IMR-90 (cell line): ENCODE measurements around the gene ZMYND10. TPM values are rescaled to one million over a fixed set of nuclear protein-coding genes. Genes with fewer than 3 reads are reported as not detected.
A peak's percentile ranks its signal among the peaks of the same experiment; 100 is the strongest.

Experiments
- ATAC-seq: fragments of 200-7000 bp; cut with Tn5 transposase; 2 replicates; pipeline ENCODE4 v1.9.1; 2020; ENCODE audit warnings: low read depth, mild to moderate bottlenecking, moderate library complexity
- BruUV-seq: library from RNA; stranded (reverse); fragments of 400-500 nt; replicated peaks from 2 replicates; lab custom pipeline; 2021; lab: Mats Ljungman, UMichigan
- CTCF ChIA-PET: fragments of 300-600 bp; formaldehyde crosslinking; extraction: SDS; loops from one replicate; lab custom pipeline; 2021; ENCODE audit warnings: antibody characterized with exemption; lab: Yijun Ruan, JAX
- POLR2A ChIA-PET: fragments of 300-600 bp; sonication (Branson Sonifier 250); formaldehyde crosslinking; loops from one replicate; lab custom pipeline; 2022; ENCODE audit warnings: antibody characterized with exemption; ENCODE audit not compliant: unreplicated experiment; lab: Charles Lee
- DNase-seq: peaks from one replicate; pipeline ENCODE4 v3.0.0; 2013
- H2AFZ ChIP-seq: replicated peaks from 2 replicates; pipeline ENCODE3; 2013; ENCODE audit warnings: low read length, mild to moderate bottlenecking; ENCODE audit not compliant: poor library complexity
- H2AK5ac ChIP-seq: 2 replicates; pipeline ENCODE4 v1.6.1; 2013; ENCODE audit warnings: low read depth, low read length, inconsistent platforms
- H2AK9ac ChIP-seq: replicated peaks from 2 replicates; pipeline ENCODE3; 2013; ENCODE audit warnings: mild to moderate bottlenecking, low read depth, low read length, moderate library complexity; ENCODE audit not compliant: poor library complexity
- H2BK120ac ChIP-seq: 2 replicates; pipeline ENCODE4 v1.6.1; 2013; ENCODE audit warnings: low read depth, low read length, inconsistent platforms
- H2BK15ac ChIP-seq: 3 replicates; pipeline ENCODE4 v1.6.1; 2013; ENCODE audit warnings: low read depth, low read length, inconsistent platforms
- H2BK20ac ChIP-seq: 2 replicates; pipeline ENCODE4 v1.6.1; 2013; ENCODE audit warnings: low read depth, mild to moderate bottlenecking, inconsistent platforms, low read length, moderate library complexity
- H2BK5ac ChIP-seq: 2 replicates; pipeline ENCODE4 v1.6.1; 2013; ENCODE audit warnings: mild to moderate bottlenecking, low read depth, low read length, inconsistent platforms; ENCODE audit not compliant: poor library complexity, severe bottlenecking
- H3K14ac ChIP-seq: replicated peaks from 2 replicates; pipeline ENCODE4 v1.6.1; 2013; ENCODE audit warnings: low read depth, low read length, inconsistent platforms
- H3K18ac ChIP-seq: 2 replicates; pipeline ENCODE4 v1.6.1; 2013; ENCODE audit warnings: low read depth, low read length, control low read depth
- H3K23ac ChIP-seq: 2 replicates; pipeline ENCODE4 v1.6.1; 2013; ENCODE audit warnings: low read depth, low read length, inconsistent platforms
- H3K27ac ChIP-seq: 2 replicates; pipeline ENCODE4 v1.5.1; 2013; ENCODE audit warnings: mild to moderate bottlenecking, control low read depth, low read length; ENCODE audit not compliant: insufficient read depth
- H3K27me3 ChIP-seq: 2 replicates; pipeline ENCODE4 v1.6.1; 2013; ENCODE audit warnings: low read length; ENCODE audit not compliant: control insufficient read depth, insufficient read depth
- H3K36me3 ChIP-seq: 2 replicates; pipeline ENCODE4 v1.6.1; 2013; ENCODE audit warnings: low read length, mixed read lengths; ENCODE audit not compliant: control insufficient read depth, insufficient read depth
- H3K4ac ChIP-seq: 2 replicates; pipeline ENCODE4 v1.6.1; 2013; ENCODE audit warnings: low read depth, low read length, inconsistent platforms
- H3K4me1 ChIP-seq: 2 replicates; pipeline ENCODE4 v1.6.1; 2013; ENCODE audit warnings: low read length, mixed read lengths; ENCODE audit not compliant: control insufficient read depth, insufficient read depth
- H3K4me2 ChIP-seq: 2 replicates; pipeline ENCODE4 v1.6.1; 2013; ENCODE audit warnings: low read depth, mild to moderate bottlenecking, control low read depth, low read length, moderate library complexity
- H3K4me3 ChIP-seq: 2 replicates; pipeline ENCODE4 v1.5.1; 2013; ENCODE audit warnings: low read depth, mild to moderate bottlenecking, control low read depth, low read length, moderate library complexity; ENCODE audit not compliant: insufficient read depth
- H3K56ac ChIP-seq: 2 replicates; pipeline ENCODE4 v1.6.1; 2013; ENCODE audit warnings: low read length, inconsistent platforms; ENCODE audit not compliant: insufficient read depth; ENCODE audit errors: extremely low read depth
- H3K79me1 ChIP-seq, 2 experiments: 2 replicates each; pipeline ENCODE4 v1.6.1; 2013; ENCODE audit warnings: low read length in 2 of 2, inconsistent platforms in 1 of 2, low read depth in 1 of 2
- H3K9ac ChIP-seq: 2 replicates; pipeline ENCODE4 v1.6.1; 2013; ENCODE audit warnings: low read depth, low read length, control low read depth
- H3K9me1 ChIP-seq: 2 replicates; pipeline ENCODE4 v1.6.1; 2013; ENCODE audit warnings: low read length, inconsistent platforms; ENCODE audit not compliant: insufficient read depth
- H3K9me3 ChIP-seq: 2 replicates; pipeline ENCODE4 v1.6.1; 2013; ENCODE audit warnings: low read length; ENCODE audit not compliant: control insufficient read depth, insufficient read depth
- H4K20me1 ChIP-seq: 2 replicates; pipeline ENCODE4 v1.6.1; 2013; ENCODE audit warnings: low read length, inconsistent platforms; ENCODE audit not compliant: insufficient read depth
- H4K5ac ChIP-seq: 2 replicates; pipeline ENCODE4 v1.6.1; 2013; ENCODE audit warnings: mild to moderate bottlenecking, low read depth, low read length, control low read depth
- H4K8ac ChIP-seq, 2 experiments: 2 replicates each; pipeline ENCODE4 v1.6.1; 2013; ENCODE audit warnings: low read depth in 2 of 2, low read length in 2 of 2, control low read depth in 1 of 2, inconsistent platforms in 1 of 2
- H4K91ac ChIP-seq: 2 replicates; pipeline ENCODE4 v1.6.1; 2013; ENCODE audit warnings: low read depth, low read length, inconsistent platforms; ENCODE audit not compliant: insufficient read depth
- CEBPB ChIP-seq: IDR thresholded peaks from 2 replicates; pipeline ENCODE4 v1.6.1; 2012; ENCODE audit warnings: low read depth, low read length, improper control_type of control experiment
- CHD1 ChIP-seq: IDR thresholded peaks from 2 replicates; pipeline ENCODE4 v1.6.1; 2012; ENCODE audit warnings: low read depth, low read length, improper control_type of control experiment
- MXI1 ChIP-seq: IDR thresholded peaks from 2 replicates; pipeline ENCODE4 v1.6.1; 2012; ENCODE audit warnings: low read depth, mild to moderate bottlenecking, low read length, moderate library complexity, borderline replicate concordance
- NFE2L2 ChIP-seq: fragments of 150-350 bp; IDR thresholded peaks from 2 replicates; pipeline ENCODE4 v1.6.1; 2016; ENCODE audit warnings: low read depth, mild to moderate bottlenecking, low read length
- POLR2A ChIP-seq: IDR thresholded peaks from 2 replicates; pipeline ENCODE4 v1.6.1; 2012; ENCODE audit warnings: mild to moderate bottlenecking, low read depth, low read length
- RCOR1 ChIP-seq: IDR thresholded peaks from 2 replicates; pipeline ENCODE4 v1.6.1; 2012; ENCODE audit warnings: mild to moderate bottlenecking, low read length, improper control_type of control experiment; ENCODE audit not compliant: insufficient replicate concordance
- RFX5 ChIP-seq: IDR thresholded peaks from 2 replicates; pipeline ENCODE4 v1.8.0; 2012; ENCODE audit warnings: low read depth, mild to moderate bottlenecking, low read length, moderate library complexity
- SMC3 ChIP-seq: fragments of 150-350 bp; IDR thresholded peaks from 2 replicates; pipeline ENCODE4 v1.6.1; 2016; ENCODE audit warnings: low read depth, mild to moderate bottlenecking, antibody characterized with exemption, low read length, moderate library complexity
- WGBS, 2 experiments: methylation state at CpG; one replicate each; pipeline versions ENCODE4 v1.1.5 to v1.1.7; 2013; ENCODE audit warnings: missing lambda C conversion rate in 2 of 2; ENCODE audit not compliant: insufficient read length in 1 of 2; ENCODE audit errors: extremely low coverage in 2 of 2; 5-methylcytosine and 5-hydroxymethylcytosine counted together
- dilution Hi-C: fragments of 300-500 bp; cut with HindIII; formaldehyde crosslinking; loops from one replicate; pipeline ENCODE4 v1.14.3; 2018; ENCODE audit warnings: low sequenced_read_pairs; ENCODE audit not compliant: unreplicated experiment
- in situ Hi-C: fragments of 300-500 bp; cut with MboI; formaldehyde crosslinking; loops from 3 replicates; pipeline ENCODE4 v1.14.3; 2019; ENCODE audit warnings: low sequenced_read_pairs, inconsistent platforms, mixed read lengths
- intact Hi-C: fragments of 100-400 bp; cut with micrococcal nuclease; formaldehyde crosslinking; loops from 2 replicates; pipeline ENCODE4 v1.10.0; 2022
- polyA plus RNA-seq, 3 experiments: library from polyadenylated mRNA; depleted of rRNA; stranded (reverse); fragments of >200 nt; gene quantifications; 2 replicates each; pipeline ENCODE4 v1.2.3, GENCODE V29; 2012; ENCODE audit warnings: low replicate concordance in 1 of 3
- total RNA-seq: library from RNA; depleted of rRNA; stranded (reverse); fragments of >200 nt; gene quantifications from 2 replicates; pipeline ENCODE4 v1.2.3, GENCODE V29; 2012
- TF ChIP-seq, protein P1 (sequence below): conservative IDR thresholded peaks from 2 replicates; pipeline ENCODE4 v1.5.1; 2012; ENCODE audit warnings: mild to moderate bottlenecking, low read depth, low read length, improper control_type of control experiment
- TF ChIP-seq, protein P2 (sequence below): fragments of 150-350 bp; IDR thresholded peaks from 2 replicates; pipeline ENCODE4 v1.6.1; 2017; ENCODE audit warnings: mild to moderate bottlenecking, antibody characterized with exemption, low read length, low read depth

Gene ZMYND10
- total and polyA plus RNA-seq, 2 of the 4 experiments (the other 2 are of a cell fraction): 1.1 to 1.4 TPM

DNA sequence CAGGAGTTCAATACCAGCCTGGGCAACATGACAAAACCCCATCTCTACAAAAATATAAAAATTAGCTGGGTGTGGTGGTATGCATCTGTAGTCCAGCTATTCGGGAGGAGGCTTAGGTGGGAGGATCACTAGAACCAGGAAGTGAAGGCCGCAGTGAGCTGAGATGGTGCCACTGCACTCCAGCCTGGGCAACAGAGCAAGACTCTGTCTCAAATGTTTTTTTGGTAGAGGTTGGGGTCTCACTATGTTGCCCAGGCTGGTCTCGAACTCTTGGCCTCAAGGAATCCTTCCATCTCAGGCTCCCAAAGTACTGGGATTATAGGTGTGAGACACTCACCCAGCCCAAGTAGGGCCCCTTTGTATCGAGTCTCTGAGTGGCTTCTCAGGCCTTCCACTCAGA, 51.4 kb downstream of the ZMYND10 start:
- no TSS peak for BruUV-seq
- H3K14ac ChIP-seq: no peak overlapping the region
- H2BK20ac ChIP-seq: no peak overlapping the region
- no peak overlapping the region for H2BK5ac ChIP-seq
- ATAC-seq (no peak), DNase-seq (no peak)
- peak overlapping the region; percentile 76 for H2AK9ac ChIP-seq
- H3K27me3 ChIP-seq: no peaks in the 10 kb centered on the region
- H2AK5ac ChIP-seq: no peak overlapping the region
- H3K9ac ChIP-seq: no peak overlapping the region
- H3K4me1 ChIP-seq: peaks cover 13% of the 10 kb centered on the region
- in situ Hi-C loops (no loop called here), dilution Hi-C loops (no loop called here), intact Hi-C loops (no loop called here)
- no peak overlapping the region for H4K5ac ChIP-seq
- H3K36me3 ChIP-seq: peaks cover 10% of the 10 kb centered on the region
- no peak overlapping the region for H2BK15ac ChIP-seq
- no peak overlapping the region for H2AFZ ChIP-seq
- no peak overlapping the region for H3K4me3 ChIP-seq
- no peak overlapping the region for H3K4me2 ChIP-seq
- H3K56ac ChIP-seq: no peak overlapping the region
- H3K4ac ChIP-seq: no peak overlapping the region
- TF ChIP-seq, protein P1, sequence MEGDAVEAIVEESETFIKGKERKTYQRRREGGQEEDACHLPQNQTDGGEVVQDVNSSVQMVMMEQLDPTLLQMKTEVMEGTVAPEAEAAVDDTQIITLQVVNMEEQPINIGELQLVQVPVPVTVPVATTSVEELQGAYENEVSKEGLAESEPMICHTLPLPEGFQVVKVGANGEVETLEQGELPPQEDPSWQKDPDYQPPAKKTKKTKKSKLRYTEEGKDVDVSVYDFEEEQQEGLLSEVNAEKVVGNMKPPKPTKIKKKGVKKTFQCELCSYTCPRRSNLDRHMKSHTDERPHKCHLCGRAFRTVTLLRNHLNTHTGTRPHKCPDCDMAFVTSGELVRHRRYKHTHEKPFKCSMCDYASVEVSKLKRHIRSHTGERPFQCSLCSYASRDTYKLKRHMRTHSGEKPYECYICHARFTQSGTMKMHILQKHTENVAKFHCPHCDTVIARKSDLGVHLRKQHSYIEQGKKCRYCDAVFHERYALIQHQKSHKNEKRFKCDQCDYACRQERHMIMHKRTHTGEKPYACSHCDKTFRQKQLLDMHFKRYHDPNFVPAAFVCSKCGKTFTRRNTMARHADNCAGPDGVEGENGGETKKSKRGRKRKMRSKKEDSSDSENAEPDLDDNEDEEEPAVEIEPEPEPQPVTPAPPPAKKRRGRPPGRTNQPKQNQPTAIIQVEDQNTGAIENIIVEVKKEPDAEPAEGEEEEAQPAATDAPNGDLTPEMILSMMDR: no peak
- TF ChIP-seq, protein P2, sequence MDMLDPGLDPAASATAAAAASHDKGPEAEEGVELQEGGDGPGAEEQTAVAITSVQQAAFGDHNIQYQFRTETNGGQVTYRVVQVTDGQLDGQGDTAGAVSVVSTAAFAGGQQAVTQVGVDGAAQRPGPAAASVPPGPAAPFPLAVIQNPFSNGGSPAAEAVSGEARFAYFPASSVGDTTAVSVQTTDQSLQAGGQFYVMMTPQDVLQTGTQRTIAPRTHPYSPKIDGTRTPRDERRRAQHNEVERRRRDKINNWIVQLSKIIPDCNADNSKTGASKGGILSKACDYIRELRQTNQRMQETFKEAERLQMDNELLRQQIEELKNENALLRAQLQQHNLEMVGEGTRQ: no peak
- TF ChIP-seq NFE2L2 (no peak), CHD1 (no peak), CEBPB (no peak), POLR2A (no peak), RCOR1 (no peak), MXI1 (no peak), RFX5 (no peak), SMC3 (no peak)
- H2BK120ac ChIP-seq: no peak overlapping the region
- no peak overlapping the region for H3K23ac ChIP-seq
- ChIA-PET POLR2A (no interaction called here), CTCF (no interaction called here)
- H4K91ac ChIP-seq: no peak overlapping the region
- no CpG with 5 or more reads among the region's 4 CpGs for WGBS, 2 experiments
- H4K20me1 ChIP-seq: no peaks in the 10 kb centered on the region
- H3K27ac ChIP-seq: no peak overlapping the region
- H3K18ac ChIP-seq: no peak overlapping the region
- H3K79me1 ChIP-seq: peaks cover 18 to 43% of the 10 kb centered on the region in 2 experiments
- no peaks in the 10 kb centered on the region for H3K9me3 ChIP-seq
- peaks cover 7% of the 10 kb centered on the region for H3K9me1 ChIP-seq
- H4K8ac ChIP-seq: no peak overlapping the region
